ENCODE results near the gene MRGPRF. TPM values are rescaled to one million over a fixed set of nuclear protein-coding genes. Genes with fewer than 3 reads are reported as not detected.
A peak's percentile ranks its signal among the peaks of the same experiment; 100 is the strongest.
"Not testable (repeated sequence)": the region's sequence is repeated elsewhere in the genome, so short reads cannot be mapped to it uniquely, and the experiment has no call there.

The MRGPRF gene
- total RNA-seq, 4 donors from 2014 or later: 0.84 to 11.0 (median 7.3) TPM

- intact Hi-C loops (cut with DNase I; ENCODE audit: low total_unique reads): no loop called here
- 52 to 64% methylated on average over 5 of the region's 5 CpGs for WGBS, 2 donors
- H3K4me3 ChIP-seq (ENCODE audit: low read depth, poor library complexity, severe bottlenecking): no peak overlapping the region
- peak in 1 of 2 donors; percentile 78 for DNase-seq (ENCODE audit: low spot score in 2 of 2)
- TF ChIP-seq POLR2A (IDR thresholded peaks at IDR 0.05) (no peak), CTCF (IDR thresholded peaks at IDR 0.05) (no peak)
Observed at GRCh38 chr11:69000391-69000790, 12.7 kb downstream of the MRGPRF start.

GRCh38 chr11:68999748-69000355, 13.2 kb downstream of the MRGPRF start:
- 90 to 93% methylated on average over 12 of the region's 12 CpGs for WGBS, 2 donors

GRCh38 chr11:68999093-68999747, 13.8 kb downstream of the MRGPRF start:
- intact Hi-C loops (cut with DNase I; ENCODE audit: low total_unique reads): no loop called here
- DNase-seq (ENCODE audit: low spot score in 2 of 2): peak in 1 of 2 donors; percentile 73

More at GRCh38 chr11:68999748-69000355, 13.2 kb downstream of the MRGPRF start:
- intact Hi-C loops (cut with DNase I; ENCODE audit: low total_unique reads); H3K4me3 ChIP-seq (ENCODE audit: low read depth, poor library complexity, severe bottlenecking): not testable (repeated sequence)
- peak in 1 of 2 donors; percentile 69 for DNase-seq (ENCODE audit: low spot score in 2 of 2)

GRCh38 chr11:68998390-68998911, 14.6 kb downstream of the MRGPRF start:
- intact Hi-C loops (cut with DNase I; ENCODE audit: low total_unique reads): no loop called here
- peak in 1 of 2 donors; percentile 81 for DNase-seq (ENCODE audit: low spot score in 2 of 2)
- no peak for TF ChIP-seq CTCF (IDR thresholded peaks at IDR 0.05)
- TF ChIP-seq POLR2A (IDR thresholded peaks at IDR 0.05): no peak
- 25 to 28% methylated on average over 13 of the region's 13 CpGs for WGBS, 2 donors
- no peak overlapping the region for H3K4me3 ChIP-seq (ENCODE audit: low read depth, poor library complexity, severe bottlenecking)

More at GRCh38 chr11:68999093-68999747, 13.8 kb downstream of the MRGPRF start:
- no peak overlapping the region for H3K4me3 ChIP-seq (ENCODE audit: low read depth, poor library complexity, severe bottlenecking)
- WGBS, 2 donors: 84 to 85% methylated on average over 8 of the region's 8 CpGs
- no peak for TF ChIP-seq POLR2A (IDR thresholded peaks at IDR 0.05)
- no peak for TF ChIP-seq CTCF (IDR thresholded peaks at IDR 0.05)

GRCh38 chr11:68997995-68998348, 15.1 kb downstream of the MRGPRF start:
- TF ChIP-seq CTCF (IDR thresholded peaks at IDR 0.05) (no peak), POLR2A (IDR thresholded peaks at IDR 0.05) (no peak)
- H3K4me3 ChIP-seq (ENCODE audit: low read depth, poor library complexity, severe bottlenecking): no peak overlapping the region
- peak in 1 of 2 donors; percentile 7 for DNase-seq (ENCODE audit: low spot score in 2 of 2)
- intact Hi-C loops (cut with DNase I; ENCODE audit: low total_unique reads): no loop called here

- peak in 1 of 2 donors; percentile 81 for DNase-seq (ENCODE audit: low spot score in 2 of 2)
- intact Hi-C loops (cut with DNase I; ENCODE audit: low total_unique reads): no loop called here
- 85 to 92% methylated on average over 17 to 19 of the region's 19 CpGs for WGBS, 2 donors
- TF ChIP-seq CTCF (IDR thresholded peaks at IDR 0.05) (no peak), POLR2A (IDR thresholded peaks at IDR 0.05) (no peak)
- no peak overlapping the region for H3K4me3 ChIP-seq (ENCODE audit: low read depth, poor library complexity, severe bottlenecking)
Observed at GRCh38 chr11:68997124-68997994, 15.7 kb downstream of the MRGPRF start.

Data from lower leg skin (tissue), 4 donors.